HG03439 (cell line): Measurements from ENCODE around the gene DNAJC5G.
"Not testable (repeated sequence)": the region's sequence is repeated elsewhere in the genome, so short reads cannot be mapped to it uniquely, and the experiment has no call there.

Source experiments
- ATAC-seq: cut with Tn5 transposase; IDR thresholded peaks from one replicate; pipeline ENCODE4 v1.9.1; 2021; ENCODE audit warnings: mild to moderate bottlenecking, moderate library complexity; ENCODE audit not compliant: unreplicated experiment

The DNAJC5G gene

DNA sequence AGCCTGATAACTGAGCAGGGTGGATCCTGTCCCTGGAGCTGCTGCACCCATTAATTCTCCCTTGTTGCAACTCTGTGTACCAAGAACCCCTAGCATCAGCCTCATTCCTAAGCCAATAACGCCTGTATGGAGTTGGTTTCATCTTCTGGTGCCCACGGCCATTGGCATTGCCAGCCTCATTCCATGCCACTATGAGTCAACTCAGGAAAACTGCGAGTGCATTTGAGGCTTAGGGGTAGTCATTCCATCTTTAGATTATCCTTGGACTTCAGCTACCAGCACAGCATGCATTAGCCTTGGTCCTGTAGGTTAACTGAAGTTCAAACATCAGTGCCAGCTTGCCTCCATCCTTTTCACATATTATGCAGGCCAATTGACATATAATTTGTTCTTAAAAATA lies 5.6 kb downstream of the DNAJC5G start:
- no peak for ATAC-seq

DNA sequence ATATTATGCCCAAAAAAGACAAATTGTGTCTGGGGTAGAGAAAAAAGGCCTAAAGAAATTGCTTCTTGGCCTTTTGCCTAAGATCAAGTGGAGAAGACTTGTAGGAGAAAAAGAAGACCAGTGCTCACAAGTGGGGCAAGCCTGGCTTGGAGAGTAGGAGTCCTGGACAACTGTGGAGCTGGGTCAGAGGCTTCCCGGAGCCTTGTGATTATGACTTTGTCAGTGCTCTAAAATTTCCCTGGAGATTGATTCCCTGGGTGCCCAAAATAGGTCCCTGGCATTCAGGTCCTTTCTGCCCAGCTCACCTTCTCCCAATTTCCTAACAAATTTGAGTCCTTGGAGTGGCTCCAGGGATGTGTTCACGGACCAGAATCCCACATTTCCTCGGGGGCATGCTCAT lies 6.2 kb downstream of the DNAJC5G start:
- no peak for ATAC-seq

DNA sequence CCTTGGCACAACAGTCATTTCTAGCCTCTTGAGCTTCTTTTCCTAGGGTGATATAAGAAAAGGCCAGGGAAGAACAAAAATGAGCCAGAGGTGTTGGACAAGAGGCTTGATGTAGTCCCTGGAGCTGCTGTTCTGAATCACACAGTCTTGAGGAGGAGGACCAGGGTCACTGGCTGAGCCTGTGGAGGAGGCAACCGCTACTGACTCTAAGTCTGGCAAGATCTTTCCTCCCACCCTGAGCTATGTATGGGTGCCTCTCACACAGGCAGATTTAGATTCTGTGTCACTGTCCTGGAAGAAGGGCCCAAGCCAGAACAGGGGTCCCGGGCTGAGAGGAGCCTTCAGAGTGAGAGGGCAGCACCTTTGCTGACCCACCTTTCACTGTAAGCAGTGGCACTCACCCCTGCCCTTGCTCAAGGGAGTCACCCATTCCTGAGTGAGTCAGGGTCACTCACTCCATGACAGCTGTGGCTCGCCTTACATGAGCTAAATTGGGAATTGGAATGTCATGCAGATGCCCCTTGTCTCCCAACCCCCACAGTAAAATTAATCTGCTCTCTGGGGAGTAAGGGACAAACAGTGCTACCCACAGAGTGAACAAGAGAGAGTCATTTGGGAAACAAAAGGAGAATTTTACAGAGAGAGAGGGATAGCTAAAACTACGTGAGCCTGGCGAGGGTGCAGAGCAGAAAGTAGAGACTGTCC lies 6.8 kb downstream of the DNAJC5G start, which contains the start of gene TRIM54:
Gene TRIM54, plus strand, starts transcription at position 575 of the 705 bp plus-strand sequence. CDS start 303 bp downstream, outside the sequence.
- no peak for ATAC-seq

DNA sequence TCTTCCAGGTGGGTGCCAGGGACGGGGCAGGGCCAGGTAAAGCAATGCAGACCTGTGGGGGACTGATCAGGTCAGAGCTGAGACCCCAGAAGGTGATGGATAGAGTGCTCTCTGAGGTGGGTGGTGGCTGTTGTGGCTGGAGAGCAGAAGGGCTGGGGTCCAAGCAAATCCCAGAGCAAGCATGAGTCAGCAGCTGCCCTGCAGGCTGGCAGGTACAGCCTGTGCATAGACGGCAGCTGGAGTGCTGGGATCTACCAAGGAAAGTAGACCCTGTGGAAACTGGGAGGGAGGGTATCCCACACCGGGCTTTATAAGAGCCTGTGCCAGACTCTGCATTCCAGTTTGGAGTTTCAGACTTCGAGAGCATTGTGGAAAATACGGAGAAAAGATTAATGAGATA lies 7.7 kb downstream of the DNAJC5G start:
- no peak for ATAC-seq

DNA sequence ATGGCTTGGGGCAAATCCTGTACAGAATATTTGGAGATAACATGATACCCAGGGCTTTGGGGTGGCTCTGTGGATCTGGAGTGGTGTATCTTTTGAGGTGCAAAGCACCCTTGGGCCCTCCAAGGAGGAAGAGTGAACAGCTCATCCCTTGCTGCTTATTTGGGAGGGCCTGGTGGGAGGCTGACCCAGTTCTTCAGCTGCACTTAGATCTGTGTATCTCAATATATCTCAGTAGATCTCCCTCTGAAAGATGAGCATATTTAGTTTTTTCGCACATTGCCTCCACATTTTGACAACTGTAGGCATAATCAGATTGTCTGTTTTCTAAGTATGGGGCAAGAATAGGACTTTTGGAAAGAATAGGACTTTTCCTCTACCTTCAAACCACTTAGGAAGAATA lies 9.8 kb downstream of the DNAJC5G start:
- ATAC-seq, result no peak

DNA sequence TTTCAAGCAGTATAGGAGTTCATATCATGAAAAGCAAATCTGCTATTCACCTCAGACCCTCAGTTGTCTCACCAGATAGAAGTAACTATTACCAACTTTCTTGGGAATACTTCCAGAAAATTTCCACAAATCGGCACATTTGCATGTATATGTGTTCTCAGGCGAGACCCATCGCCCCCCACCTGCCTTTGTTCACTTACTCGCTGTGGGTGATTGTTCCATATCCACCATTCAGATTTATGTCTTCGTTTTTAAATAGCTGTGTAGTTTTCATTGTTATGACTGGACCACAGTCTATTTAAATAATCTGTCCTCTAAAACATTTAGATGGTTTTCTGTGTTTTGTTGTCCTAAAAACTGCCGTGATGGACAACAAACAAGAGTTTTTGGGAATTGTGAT lies 10.2 kb downstream of the DNAJC5G start:
- ATAC-seq, result no peak

DNA sequence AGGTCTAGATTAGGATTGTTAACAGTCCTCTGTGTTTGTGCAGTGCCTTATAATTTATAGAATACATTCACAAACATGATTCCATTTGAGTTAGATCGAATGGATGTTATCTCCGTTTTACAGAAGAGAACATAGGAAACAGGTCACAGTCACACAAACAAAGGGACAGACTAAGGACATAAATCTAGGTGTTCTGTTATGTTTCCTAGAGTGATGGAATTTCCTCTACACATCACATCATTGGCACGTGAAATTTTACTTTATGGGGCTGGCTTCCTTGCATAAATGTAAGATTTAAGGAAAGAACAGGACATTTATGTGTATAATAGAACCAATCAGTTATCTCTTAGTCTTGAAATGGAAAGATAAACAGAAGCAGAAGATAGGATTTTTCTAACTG lies 13.4 kb downstream of the DNAJC5G start:
- no peak for ATAC-seq

DNA sequence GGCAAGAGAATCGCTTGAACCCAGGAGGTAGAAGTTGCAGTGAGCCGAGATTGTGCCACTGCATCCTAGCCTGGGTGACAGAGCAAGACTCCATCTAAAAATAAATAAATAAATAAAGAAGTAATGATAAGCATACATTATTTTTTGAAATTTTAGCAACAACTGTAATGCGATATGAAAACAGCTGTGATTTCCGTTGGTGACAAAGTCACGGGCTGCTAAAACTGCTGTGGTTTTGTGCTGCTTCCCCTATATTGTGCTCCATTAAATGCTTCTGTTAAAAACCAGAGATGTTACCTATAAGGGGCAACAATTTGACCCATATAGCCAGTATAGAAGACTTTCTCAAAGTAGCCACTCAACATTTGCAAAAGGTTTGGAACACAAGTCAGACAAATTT lies 15.3 kb downstream of the DNAJC5G start:
- no peak for ATAC-seq

DNA sequence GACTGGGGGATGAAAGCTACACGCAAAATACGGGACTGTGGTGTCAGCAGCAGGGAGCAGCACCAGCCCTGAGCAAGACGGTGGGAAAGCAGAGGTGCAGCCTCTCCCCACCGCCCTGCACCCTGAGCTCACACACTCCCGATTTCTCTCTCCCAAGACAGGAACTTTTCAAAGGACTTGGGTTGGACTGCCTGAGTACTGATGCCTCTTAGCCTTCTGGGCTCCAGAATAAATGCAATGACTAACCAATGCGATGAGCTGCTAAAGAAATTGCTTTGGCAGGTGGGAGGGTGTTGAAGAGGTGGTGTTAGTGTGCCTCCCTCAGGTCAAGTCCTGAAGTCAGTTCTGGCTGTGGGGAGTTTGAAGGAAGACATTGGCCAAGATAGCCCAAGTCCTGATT lies 16.6 kb downstream of the DNAJC5G start:
- ATAC-seq, result no peak

DNA sequence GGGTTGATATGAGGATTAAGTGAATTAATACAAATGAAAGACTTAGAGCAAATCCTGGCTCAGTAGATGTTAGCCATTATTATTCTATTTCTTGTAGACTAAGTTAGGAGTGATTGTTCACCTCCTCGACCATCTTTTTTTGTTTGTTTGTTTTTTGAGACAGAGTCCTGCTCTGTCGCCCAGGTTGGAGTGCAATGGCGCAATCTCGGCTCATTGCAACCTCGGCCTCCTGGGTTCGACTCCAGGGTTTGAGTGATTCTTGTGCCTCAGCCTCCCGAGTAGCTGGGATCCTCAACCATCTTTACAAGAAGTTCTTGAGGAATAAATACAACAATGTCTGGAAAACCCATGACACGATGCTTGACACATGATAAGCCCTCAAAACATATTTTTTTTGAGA lies 19.7 kb downstream of the DNAJC5G start:
- ATAC-seq, result no peak

DNA sequence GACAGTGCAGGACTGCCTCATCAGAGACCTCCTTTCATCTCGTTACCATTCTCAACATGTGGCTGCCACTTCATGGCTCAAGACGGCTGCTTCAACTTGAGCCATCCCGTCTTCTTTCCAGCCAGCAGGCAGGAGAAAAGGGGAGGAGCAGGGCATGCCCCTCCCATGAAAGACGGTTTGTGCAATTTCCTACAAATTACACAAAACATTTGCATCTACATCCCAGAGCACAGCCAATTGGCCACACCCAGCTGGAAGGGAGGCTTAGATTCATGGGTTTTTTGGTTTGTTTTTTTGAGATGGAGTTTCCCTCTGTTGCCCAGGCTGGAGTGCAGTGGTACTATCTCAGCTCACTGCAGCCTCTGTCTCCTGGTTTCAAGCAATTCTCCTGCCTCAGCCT lies 21.2 kb downstream of the DNAJC5G start:
- ATAC-seq, result no peak

DNA sequence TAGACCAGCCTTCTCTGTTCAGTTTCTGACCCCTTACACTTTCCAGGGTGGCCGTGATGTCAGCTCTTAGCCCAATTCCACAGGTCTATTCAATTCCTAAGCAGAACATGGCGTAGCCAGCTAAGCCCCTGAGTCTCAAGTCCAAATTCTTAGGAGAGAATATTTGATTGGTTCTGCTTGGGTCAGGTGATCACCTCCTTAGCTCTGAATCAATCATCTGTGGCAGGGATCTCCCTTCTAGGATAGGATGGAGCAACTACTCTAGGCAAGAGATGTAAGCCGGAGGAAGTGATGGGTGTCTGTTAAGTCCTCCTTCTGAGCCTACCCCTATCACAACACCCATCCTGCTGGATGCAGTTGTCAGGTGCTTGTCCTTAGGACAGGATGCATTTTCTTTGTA lies 22.0 kb downstream of the DNAJC5G start:
- no peak for ATAC-seq

DNA sequence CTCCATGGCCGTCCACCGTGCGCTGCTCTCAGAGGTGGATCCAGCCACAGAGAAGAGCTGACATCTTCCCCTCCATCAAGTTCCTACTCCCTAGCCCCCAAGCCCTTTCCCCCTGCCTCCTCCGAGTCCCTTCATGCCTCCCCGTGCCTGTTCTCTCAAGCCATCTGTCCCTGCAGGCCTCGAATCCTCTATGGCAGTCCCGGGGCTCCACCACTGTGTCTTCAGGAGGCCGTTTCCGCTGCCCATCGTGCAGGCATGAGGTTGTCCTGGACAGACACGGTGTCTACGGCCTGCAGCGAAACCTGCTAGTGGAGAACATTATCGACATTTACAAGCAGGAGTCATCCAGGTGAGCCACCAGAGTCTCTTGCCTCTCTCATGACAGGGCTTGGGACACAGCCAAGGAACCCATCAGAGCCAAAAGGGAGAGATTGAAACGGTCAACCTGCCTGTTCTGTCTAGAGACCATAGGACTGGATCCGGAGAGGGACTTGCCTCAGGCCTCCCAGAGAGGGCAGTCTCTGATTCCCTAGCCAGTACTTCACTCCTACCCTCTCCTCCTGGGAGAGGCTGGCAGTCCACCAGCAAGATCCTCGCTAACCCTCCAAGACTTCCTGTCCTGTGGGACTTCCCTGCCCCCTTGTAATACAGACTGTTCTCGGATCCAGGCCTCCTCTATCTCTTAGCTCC lies 23.3 kb downstream of the DNAJC5G start:
- ATAC-seq, result no peak

DNA sequence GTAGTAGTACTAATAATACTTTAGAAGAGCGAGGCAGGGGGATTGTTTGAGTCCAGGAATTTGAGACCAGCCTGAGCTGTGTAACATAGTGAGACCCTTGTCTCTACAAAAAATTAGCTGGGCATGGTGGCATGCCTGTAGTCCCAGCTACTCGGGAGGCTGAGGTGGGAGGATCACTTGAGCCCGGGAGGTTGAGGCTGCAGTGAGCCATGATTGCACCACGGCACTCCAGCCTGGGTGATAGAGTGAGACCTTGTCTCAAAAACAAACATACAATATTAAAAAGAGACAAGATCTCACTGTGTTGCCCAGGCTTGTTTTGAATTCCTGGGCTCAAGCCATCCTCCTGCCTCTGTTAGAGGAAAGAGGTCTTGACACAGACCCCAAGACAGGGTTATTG lies 25.4 kb downstream of the DNAJC5G start:
- ATAC-seq, result not testable (repeated sequence)

DNA sequence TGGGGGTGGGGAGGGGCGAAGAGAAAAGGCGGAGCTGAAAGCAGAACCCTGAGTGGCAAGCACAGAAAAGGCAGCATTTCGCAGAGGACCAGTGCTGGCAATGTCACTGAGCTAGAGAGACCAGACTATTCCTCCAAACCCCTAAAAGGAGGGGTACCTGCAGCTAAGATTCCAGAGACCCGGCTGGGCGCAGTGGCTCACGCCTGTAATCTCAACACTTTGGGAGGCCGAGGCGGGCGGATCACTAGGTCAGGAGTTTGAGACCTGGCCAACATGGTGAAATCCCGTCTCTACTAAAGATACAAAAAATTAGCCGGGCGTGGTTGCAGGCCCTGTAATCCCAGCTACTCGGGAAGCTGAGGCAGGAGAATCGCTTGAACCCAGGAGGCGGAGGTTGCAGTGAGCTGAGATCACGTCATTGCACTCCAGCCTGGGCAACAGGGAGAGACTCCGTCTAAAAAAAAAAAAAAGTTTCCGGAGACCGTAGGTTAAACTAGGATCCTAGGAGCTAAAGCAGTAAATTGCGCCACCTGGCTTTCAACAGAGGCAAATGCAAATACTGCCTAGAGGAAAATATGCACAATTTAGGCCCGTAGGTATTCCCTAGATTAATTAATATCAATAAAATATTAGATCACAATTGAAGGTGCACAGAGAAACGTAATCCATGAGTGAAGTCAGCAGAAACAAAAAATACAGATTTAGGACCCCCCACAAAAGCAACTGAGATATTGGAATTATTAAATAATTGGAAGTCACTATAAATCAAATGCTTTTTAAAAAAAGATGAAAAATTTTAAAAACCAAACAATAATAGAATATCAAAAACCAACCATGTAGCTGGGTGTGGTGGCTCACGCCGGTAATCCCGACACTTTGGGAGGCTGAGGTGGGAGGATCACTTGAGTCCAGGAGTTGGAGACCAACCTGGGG lies 28.1 kb downstream of the DNAJC5G start:
- ATAC-seq, result no peak

DNA sequence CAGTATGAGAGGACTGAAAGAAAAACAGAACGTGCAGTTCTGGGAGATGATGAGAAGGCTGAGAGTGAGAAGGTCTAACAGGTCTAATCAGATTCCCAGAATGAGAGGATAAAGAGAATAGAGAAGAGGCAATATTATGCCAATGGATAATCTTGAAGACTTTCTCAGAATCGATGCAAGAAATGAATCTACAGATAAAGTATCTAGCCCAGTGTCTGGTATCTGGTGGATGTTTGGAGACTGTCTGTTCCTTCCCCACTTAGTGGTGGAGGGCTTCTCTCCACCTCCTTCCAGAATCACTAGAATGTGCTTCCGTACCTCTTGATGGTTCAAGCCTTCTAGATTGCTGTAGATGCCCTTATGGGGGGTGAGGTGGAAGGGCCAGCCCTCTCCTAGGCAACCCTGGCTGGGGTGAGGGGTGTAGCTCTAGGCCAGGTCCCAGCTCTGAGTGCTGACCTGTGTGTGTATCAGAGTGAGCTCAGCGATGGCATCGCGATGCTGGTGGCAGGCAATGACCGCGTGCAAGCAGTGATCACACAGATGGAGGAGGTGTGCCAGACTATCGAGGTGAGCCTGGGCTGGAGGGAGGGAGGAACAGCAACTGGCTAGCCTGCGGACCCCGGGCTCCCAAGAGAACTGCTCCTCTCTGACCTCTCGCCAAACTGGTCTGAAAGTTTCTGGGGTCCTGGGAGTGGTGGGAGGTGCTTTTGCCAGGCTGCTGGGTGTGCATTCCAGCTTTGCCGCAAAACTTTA lies 29.4 kb downstream of the DNAJC5G start:
- ATAC-seq, result no peak

DNA sequence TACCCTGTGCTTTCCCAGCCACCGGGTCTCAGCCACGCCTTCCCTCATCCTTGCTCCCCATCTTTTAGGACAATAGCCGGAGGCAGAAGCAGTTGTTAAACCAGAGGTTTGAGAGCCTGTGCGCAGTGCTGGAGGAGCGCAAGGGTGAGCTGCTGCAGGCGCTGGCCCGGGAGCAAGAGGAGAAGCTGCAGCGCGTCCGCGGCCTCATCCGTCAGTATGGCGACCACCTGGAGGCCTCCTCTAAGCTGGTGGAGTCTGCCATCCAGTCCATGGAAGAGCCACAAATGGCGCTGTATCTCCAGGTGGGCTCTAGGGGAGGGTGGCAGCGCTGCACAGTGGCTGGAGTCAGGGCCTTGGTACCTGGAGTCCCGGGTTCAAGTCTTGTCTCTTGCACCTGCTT lies 30.3 kb downstream of the DNAJC5G start:
- no peak for ATAC-seq

DNA sequence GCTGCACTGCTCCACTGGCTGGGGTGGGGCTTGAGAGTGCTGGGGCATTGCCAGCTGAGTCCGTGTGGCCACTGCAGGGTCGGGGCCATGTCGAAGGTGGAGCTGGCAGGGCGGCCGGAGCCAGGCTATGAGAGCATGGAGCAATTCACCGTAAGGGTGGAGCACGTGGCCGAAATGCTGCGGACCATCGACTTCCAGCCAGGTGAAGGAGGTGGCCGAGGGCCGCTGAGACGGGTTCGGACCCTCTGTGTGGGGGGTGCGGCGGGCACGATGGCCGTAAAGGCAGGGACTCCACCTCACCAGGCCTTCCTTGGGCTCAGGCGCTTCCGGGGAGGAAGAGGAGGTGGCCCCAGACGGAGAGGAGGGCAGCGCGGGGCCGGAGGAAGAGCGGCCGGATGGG lies 30.9 kb downstream of the DNAJC5G start:
- no peak for ATAC-seq

DNA sequence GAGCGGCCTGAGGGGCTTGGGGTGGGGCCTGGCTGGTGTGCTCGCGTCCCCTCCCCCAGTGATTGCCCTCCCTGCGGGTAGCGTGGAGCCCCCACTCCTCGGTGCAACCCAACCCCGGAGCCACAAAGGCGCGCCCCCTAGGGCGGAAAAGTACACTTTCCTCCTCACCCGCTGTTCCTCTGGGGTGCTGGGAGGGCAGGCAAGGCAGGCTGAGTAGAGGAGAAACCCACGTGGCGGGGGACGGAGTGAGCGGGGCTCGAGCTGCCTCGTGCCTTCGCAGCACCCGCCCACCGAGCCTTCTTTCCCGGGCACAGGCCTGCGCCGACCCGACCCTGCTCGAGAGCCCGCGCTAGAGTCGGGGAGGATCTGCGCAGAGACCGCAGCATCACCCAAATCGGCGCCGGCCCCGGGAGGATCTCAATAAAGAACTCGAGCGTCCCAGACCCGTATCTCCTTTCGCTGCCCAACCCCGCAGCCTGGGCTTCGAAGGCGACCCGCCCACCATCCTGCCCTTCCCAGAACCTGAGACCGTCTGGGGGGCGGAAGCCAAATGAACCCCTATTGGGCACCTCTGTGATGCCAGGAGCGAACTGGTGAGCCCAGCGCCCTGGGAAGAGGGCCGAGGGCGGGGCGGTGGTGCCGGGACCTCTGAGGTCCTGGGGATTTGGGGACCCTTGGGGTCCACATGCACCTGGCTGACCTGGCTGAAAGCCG lies 31.5 kb downstream of the DNAJC5G start:
- no peak for ATAC-seq

DNA sequence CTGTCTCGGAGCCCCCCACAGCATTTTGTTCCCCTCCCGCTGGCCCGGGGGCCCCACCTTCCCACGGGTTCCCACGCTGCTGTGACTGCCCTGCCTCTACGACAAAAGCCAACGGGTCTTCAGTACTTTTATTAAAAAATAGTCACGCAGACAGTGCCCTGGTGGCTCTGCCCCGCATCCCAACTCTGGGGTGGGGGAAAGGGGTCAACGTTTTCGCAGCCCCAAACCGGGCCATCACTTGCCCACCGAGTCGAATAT lies 32.0 kb downstream of the DNAJC5G start:
- no peak for ATAC-seq
